ENCODE results near the gene QPRT. TPM values are rescaled to one million over a fixed set of nuclear protein-coding genes. Genes with fewer than 3 reads are reported as not detected.

QPRT gene
- total and polyA plus RNA-seq, 4 donors = 79.4 to 143 (median 100) TPM

DNA sequence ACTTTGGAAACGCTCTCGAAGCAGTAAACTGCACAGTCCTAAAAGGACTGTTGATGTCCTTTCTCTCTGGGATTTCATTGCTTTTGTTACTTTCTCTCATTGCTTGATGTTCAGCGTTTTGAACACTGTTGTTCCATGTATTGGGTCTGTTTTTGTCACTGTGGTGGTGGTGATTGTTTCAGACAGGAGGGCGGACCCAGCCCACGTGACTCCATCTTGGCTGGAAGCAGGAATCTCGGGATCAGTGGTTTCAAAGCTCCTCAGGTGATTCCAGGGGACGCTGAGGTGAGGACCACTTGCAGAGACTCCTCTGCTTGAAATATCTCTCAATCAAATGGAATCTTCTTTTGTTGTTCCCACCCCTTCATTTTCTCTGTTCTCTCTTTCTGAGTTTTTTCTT is 48.5 kb downstream of the QPRT start (continued):
- TF ChIP-seq, protein P1, sequence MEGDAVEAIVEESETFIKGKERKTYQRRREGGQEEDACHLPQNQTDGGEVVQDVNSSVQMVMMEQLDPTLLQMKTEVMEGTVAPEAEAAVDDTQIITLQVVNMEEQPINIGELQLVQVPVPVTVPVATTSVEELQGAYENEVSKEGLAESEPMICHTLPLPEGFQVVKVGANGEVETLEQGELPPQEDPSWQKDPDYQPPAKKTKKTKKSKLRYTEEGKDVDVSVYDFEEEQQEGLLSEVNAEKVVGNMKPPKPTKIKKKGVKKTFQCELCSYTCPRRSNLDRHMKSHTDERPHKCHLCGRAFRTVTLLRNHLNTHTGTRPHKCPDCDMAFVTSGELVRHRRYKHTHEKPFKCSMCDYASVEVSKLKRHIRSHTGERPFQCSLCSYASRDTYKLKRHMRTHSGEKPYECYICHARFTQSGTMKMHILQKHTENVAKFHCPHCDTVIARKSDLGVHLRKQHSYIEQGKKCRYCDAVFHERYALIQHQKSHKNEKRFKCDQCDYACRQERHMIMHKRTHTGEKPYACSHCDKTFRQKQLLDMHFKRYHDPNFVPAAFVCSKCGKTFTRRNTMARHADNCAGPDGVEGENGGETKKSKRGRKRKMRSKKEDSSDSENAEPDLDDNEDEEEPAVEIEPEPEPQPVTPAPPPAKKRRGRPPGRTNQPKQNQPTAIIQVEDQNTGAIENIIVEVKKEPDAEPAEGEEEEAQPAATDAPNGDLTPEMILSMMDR (IDR thresholded peaks at IDR 0.05; ENCODE audit: low read depth, low read length, missing input control) = no peak
- TF ChIP-seq TAF1 (conservative IDR thresholded peaks at IDR 0.05) = no peak
- no peak for TF ChIP-seq FOXA2 (IDR thresholded peaks at IDR 0.05)
- TF ChIP-seq HNF4G (IDR thresholded peaks at IDR 0.05) = no peak
- no peak for TF ChIP-seq EGR1 (IDR thresholded peaks at IDR 0.05; ENCODE audit: low read depth in 2 of 2)
- no peak for TF ChIP-seq JUND (IDR thresholded peaks at IDR 0.05)
- TF ChIP-seq FOXA1 (IDR thresholded peaks at IDR 0.05) = no peak

DNA sequence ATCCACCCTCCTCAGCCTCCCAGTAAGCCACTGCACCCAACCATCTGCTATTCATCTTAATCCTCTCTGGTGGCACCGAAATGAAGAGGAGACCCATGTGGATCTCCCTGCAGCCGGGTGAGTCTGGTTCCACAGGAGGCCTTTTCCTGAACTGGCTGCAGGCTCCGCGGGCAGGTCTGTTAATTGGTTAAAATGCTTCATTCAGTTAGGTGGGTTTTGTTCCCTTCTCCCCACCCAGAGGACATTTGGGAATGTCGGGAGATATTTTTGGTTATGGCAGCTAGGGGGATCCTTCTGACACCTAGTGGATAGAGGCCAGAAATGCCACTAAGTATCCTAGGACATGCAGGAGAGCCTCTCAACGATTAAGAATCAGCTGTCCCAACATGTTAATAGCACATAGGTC is 50.1 kb downstream of the QPRT start:
- Histone ChIP-seq H3K4me1 (ENCODE audit: control insufficient read depth in 4 of 4, insufficient read depth in 4 of 4, low read length in 3 of 4) (peaks cover 0 to 6% (median 2%) of the 10 kb centered on the region in 4 donors), H3K9me3 (ENCODE audit: control insufficient read depth in 4 of 4, low read length in 3 of 4) (no peaks in the 10 kb centered on the region), H3K27ac (ENCODE audit: low read depth in 1 of 2, low read length in 2 of 2) (no peak overlapping the region), H3K4me3 (ENCODE audit: low read depth in 1 of 3, low read length in 3 of 3) (no peak overlapping the region), H3K27me3 (ENCODE audit: control insufficient read depth in 4 of 4, insufficient read depth in 4 of 4, low read length in 3 of 4) (no peaks in the 10 kb centered on the region), H3K9ac (ENCODE audit: low read depth in 1 of 2, low read length in 2 of 2) (no peak overlapping the region), H3K36me3 (ENCODE audit: control insufficient read depth in 4 of 4, insufficient read depth in 3 of 4, low read depth in 1 of 4, low read length in 3 of 4) (no peaks in the 10 kb centered on the region)
- TF ChIP-seq RAD21 (IDR thresholded peaks at IDR 0.05) = peak; percentile 76 to 81
- TF ChIP-seq, protein P2, sequence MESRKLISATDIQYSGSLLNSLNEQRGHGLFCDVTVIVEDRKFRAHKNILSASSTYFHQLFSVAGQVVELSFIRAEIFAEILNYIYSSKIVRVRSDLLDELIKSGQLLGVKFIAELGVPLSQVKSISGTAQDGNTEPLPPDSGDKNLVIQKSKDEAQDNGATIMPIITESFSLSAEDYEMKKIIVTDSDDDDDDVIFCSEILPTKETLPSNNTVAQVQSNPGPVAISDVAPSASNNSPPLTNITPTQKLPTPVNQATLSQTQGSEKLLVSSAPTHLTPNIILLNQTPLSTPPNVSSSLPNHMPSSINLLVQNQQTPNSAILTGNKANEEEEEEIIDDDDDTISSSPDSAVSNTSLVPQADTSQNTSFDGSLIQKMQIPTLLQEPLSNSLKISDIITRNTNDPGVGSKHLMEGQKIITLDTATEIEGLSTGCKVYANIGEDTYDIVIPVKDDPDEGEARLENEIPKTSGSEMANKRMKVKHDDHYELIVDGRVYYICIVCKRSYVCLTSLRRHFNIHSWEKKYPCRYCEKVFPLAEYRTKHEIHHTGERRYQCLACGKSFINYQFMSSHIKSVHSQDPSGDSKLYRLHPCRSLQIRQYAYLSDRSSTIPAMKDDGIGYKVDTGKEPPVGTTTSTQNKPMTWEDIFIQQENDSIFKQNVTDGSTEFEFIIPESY (IDR thresholded peaks at IDR 0.05) = no peak
- TF ChIP-seq, protein P3, sequence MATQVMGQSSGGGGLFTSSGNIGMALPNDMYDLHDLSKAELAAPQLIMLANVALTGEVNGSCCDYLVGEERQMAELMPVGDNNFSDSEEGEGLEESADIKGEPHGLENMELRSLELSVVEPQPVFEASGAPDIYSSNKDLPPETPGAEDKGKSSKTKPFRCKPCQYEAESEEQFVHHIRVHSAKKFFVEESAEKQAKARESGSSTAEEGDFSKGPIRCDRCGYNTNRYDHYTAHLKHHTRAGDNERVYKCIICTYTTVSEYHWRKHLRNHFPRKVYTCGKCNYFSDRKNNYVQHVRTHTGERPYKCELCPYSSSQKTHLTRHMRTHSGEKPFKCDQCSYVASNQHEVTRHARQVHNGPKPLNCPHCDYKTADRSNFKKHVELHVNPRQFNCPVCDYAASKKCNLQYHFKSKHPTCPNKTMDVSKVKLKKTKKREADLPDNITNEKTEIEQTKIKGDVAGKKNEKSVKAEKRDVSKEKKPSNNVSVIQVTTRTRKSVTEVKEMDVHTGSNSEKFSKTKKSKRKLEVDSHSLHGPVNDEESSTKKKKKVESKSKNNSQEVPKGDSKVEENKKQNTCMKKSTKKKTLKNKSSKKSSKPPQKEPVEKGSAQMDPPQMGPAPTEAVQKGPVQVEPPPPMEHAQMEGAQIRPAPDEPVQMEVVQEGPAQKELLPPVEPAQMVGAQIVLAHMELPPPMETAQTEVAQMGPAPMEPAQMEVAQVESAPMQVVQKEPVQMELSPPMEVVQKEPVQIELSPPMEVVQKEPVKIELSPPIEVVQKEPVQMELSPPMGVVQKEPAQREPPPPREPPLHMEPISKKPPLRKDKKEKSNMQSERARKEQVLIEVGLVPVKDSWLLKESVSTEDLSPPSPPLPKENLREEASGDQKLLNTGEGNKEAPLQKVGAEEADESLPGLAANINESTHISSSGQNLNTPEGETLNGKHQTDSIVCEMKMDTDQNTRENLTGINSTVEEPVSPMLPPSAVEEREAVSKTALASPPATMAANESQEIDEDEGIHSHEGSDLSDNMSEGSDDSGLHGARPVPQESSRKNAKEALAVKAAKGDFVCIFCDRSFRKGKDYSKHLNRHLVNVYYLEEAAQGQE (IDR thresholded peaks at IDR 0.05) = no peak
- TF ChIP-seq, protein P1 (IDR thresholded peaks at IDR 0.05; ENCODE audit: low read depth, low read length, missing input control) = peak; percentile 65
- WGBS = 35% methylated on average over 6 of the region's 6 CpGs
- no peak for DNase-seq (ENCODE audit: low spot score)

DNA sequence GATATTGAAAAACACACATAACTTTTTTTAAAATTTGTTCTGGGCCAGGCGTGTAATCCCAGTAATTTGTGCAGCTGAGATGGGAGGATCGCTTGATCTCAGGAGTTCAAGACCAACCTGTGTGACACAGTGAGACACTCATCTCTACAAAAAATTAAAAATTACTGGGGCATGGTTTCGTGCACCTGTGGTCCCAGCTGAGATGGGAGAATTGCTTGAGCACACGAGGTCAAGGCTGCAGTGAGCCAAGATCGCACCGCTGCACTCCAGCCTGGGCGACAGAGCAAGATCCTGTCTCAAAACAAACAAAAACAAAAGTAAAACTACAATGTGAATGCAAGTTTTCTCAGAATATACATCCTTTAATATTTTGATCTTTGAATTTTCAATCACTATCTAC is 51.7 kb downstream of the QPRT start:
- WGBS = 62% methylated on average over 7 of the region's 7 CpGs
- Histone ChIP-seq H3K36me3 (ENCODE audit: control insufficient read depth in 4 of 4, insufficient read depth in 3 of 4, low read depth in 1 of 4, low read length in 3 of 4) (no peaks in the 10 kb centered on the region), H3K4me1 (ENCODE audit: control insufficient read depth in 4 of 4, insufficient read depth in 4 of 4, low read length in 3 of 4) (peaks cover 0 to 6% (median 2%) of the 10 kb centered on the region in 4 donors), H3K9ac (ENCODE audit: low read depth in 1 of 2, low read length in 2 of 2) (no peak overlapping the region), H3K27ac (ENCODE audit: low read depth in 1 of 2, low read length in 2 of 2) (no peak overlapping the region), H3K4me3 (ENCODE audit: low read depth in 1 of 3, low read length in 3 of 3) (no peak overlapping the region), H3K27me3 (ENCODE audit: control insufficient read depth in 4 of 4, insufficient read depth in 4 of 4, low read length in 3 of 4) (no peaks in the 10 kb centered on the region), H3K9me3 (ENCODE audit: control insufficient read depth in 4 of 4, low read length in 3 of 4) (no peaks in the 10 kb centered on the region)
- TF ChIP-seq YY1 (IDR thresholded peaks at IDR 0.05) = no peak
- TF ChIP-seq TAF1 (conservative IDR thresholded peaks at IDR 0.05) = no peak
- no peak for TF ChIP-seq RAD21 (IDR thresholded peaks at IDR 0.05)
- no peak for TF ChIP-seq EGR1 (IDR thresholded peaks at IDR 0.05; ENCODE audit: low read depth in 2 of 2)
- TF ChIP-seq FOXA2 (IDR thresholded peaks at IDR 0.05) = no peak
- no peak for TF ChIP-seq RXRA (IDR thresholded peaks at IDR 0.05)
- TF ChIP-seq SP1 (IDR thresholded peaks at IDR 0.05) = no peak
- TF ChIP-seq HNF4G (IDR thresholded peaks at IDR 0.05) = no peak
- TF ChIP-seq NR2F2 (IDR thresholded peaks at IDR 0.05) = no peak
- TF ChIP-seq, protein P2 (IDR thresholded peaks at IDR 0.05) = no peak
- no peak for TF ChIP-seq FOXA1 (IDR thresholded peaks at IDR 0.05)
- TF ChIP-seq, protein P4, sequence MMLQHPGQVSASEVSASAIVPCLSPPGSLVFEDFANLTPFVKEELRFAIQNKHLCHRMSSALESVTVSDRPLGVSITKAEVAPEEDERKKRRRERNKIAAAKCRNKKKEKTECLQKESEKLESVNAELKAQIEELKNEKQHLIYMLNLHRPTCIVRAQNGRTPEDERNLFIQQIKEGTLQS (IDR thresholded peaks at IDR 0.05) = no peak
- no peak for DNase-seq (ENCODE audit: low spot score)

Measured in liver (tissue), 9 donors.